Stimulated activated CD4-positive, alpha-beta T cell treated with anti-CD3 and anti-CD28 coated beads, Interleukin-4, amount 100 ng/mL, for 48 hours (primary cell): ENCODE data around the gene ZC3HAV1.
"Not testable (repeated sequence)": the region's sequence is repeated elsewhere in the genome, so short reads cannot be mapped to it uniquely, and the experiment has no call there.

ENCODE experiments used
- DNase-seq, 2 donors: peaks; one replicate each; pipeline ENCODE4 v3.0.0-alpha.2; 2020; ENCODE audit warnings: low read depth in 2 of 2

ZC3HAV1 gene

GRCh38 chr7:139051655-139052054 lies 57.9 kb downstream of the ZC3HAV1 start:
- DNase-seq: no peak

GRCh38 chr7:139049936-139050335 lies 59.6 kb downstream of the ZC3HAV1 start:
- DNase-seq: no peak

DNA sequence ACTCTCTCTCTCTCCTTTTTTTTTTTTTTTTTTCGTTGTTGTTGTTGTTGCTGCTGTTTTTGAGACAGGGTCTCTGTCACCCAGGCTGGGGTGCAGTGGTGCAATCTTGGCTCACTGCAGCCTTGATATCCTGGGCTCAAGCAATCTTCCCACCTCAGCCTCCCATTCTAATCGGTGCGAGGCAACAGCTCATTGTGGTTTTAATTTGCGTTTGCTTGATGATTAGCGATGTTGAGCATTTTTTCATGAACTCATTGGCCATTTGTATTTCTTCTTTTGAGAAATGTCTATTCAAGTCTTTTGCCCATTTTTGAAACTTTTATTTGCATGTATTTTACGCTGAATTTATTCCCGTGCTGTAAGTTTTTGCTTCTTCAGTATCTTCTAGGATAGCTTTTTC lies 60.4 kb downstream of the ZC3HAV1 start:
- DNase-seq: no peak

DNA sequence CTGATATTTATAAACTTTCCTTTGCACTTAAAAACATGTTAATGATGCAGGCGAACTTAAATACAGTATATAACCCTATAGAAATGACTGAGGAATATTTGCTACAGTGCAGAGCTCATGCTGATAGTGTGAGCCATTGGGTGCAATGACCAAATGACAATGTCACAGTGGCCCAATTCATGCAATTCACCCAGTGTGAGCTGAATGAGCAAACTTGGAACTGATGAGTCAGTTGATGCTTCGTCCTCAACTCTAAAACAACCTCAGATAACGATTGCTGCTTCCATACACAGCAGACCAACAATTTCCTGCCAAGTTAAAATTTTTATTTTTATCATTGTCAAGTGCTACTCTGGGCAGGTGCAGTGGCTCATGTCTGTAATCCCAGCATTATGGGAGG lies 61.5 kb downstream of the ZC3HAV1 start:
- peak in 1 of 2 donors; percentile 15 for DNase-seq

DNA sequence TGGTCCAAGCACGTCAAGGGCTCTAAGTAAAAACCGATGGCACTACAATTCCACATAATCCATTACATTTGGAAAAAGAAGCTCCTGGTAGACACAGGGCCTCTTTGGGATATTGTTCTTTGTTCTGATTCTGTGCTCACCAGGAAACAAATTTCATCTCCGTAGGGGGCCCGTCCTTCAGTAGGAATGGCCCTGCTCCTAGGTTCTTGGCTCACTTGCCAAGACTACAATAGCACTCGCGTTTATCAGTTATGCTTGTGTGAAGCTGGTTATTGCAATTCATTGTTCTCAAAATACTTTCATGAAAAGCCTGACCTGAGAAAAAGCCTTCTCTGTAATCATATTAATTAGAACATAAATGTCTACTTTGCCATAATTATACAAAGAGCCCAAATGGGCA lies 63.4 kb downstream of the ZC3HAV1 start:
- no peak for DNase-seq

GRCh38 chr7:139044813-139045794 lies 64.4 kb downstream of the ZC3HAV1 start:
- no peak for DNase-seq

DNA sequence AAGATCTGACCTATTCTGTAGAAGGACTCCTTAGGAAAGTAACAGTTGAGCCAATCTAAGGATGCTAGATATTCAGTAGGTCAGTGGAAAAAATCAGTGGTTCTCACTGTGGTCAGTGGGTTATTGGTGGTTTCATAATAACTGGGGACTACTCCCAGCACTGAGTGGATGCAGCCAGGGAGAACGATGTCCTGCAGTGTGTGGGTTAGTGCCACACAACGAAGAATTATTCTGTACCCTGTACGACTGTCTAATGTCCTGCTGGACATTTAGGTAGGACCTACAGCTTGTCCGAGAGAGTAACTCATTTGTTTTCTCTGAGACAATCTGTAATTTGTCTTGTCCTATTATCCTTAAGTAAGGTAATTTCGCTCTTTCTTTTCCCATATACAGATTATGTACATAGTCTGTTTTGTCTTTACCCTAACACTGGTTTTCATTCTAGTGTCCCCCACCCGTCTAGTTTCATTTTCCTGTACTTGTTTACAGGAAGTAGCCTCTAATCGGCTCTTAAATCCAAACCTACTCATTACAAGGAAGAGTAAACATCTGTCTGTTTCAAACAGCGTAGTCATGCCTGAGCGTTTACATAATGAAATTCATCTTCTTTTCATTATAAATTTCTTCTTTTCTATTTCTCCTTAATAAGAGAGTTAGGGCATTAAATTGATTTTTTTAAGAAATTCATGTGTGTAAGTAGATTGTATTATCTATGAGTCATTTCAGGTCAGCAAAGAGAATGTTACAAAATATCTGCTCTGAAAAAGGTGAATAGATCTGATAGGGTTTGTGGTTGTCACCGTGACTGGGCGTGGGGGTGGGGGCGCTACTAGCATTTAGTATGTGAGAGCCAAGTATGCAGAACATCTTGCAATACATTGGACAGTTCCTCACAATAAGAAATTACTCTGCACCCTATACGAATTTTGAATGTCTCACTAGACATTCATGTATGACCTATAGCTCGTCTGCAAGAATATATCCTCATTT lies 65.4 kb downstream of the ZC3HAV1 start:
- peak; percentile 53 to 70 for DNase-seq

- DNase-seq: no peak
Measured at GRCh38 chr7:139041378-139042085, 68.0 kb downstream of the ZC3HAV1 start.

GRCh38 chr7:139038691-139039090 lies 70.8 kb downstream of the ZC3HAV1 start:
- DNase-seq: no peak

GRCh38 chr7:139036901-139037300 lies 72.6 kb downstream of the ZC3HAV1 start:
- DNase-seq: no peak

- peak; percentile 57 to 60 for DNase-seq
Measured at GRCh38 chr7:139035586-139036353, 73.8 kb downstream of the ZC3HAV1 start, which contains the start of gene ZC3HAV1L. Gene ZC3HAV1L (minus strand): TSS chr7:139036042. CDS start chr7:139036017, 25 bp downstream.

GRCh38 chr7:139034855-139035585 lies 74.5 kb downstream of the ZC3HAV1 start:
- DNase-seq: peak in 1 of 2 donors; percentile 15

DNA sequence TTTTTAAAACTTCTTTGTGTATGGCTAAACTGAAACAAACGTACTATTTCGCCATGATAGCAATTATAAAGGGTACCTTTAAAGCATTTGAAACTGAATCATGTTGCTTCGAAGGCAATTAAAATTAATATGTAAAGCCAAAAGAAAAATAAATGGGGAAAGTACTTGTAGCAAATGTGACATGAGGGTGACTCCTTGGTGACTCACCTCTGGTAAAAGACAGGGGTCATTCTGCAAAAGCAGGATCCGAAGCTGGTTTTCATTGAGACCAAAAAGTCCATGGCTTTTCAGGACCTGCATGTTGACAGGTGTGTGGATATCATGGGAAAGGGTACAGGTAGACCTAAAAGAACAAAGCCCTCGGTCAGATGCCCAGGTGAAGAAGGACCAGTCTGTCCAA lies 75.2 kb downstream of the ZC3HAV1 start:
- no peak for DNase-seq

- DNase-seq: no peak
Measured at GRCh38 chr7:139033346-139034114, 76.0 kb downstream of the ZC3HAV1 start.

DNA sequence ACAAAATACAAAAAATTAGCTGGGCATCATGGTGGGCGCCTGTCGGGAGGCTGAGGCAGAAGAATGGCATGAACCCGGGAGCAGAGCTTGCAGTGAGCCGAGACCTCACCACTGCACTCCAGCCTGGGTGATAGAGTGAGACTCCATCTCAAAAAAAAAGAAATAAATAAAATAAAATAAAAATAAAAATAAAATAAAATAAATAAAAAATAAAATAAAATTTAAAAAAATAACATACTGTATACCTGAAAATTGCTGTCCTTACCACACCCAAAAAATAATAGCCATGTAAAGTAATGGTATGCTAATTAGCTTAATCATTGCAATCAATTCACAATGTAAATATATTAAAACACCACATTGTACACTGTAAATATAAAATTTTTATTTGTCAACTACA lies 77.0 kb downstream of the ZC3HAV1 start:
- DNase-seq: no peak

DNA sequence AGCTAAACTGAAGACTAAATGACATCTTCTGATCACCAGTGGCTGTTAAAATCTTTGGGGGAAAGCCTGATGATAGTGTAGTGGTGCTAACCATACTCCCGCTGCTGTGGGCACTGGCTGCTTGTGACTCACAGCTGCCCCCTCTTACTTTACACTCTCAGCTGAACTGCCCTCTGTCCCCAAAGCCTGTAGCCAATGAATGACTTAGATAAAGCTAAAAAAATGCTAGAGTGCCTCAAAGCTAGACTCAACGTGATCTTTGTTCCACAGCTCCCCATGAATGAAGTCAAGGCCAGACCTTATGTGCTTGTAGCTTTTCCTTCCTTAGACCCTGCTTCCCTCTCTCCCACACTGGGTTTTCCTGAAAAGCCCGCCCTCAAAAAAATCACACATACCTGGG lies 80.2 kb downstream of the ZC3HAV1 start:
- DNase-seq: no peak

DNA sequence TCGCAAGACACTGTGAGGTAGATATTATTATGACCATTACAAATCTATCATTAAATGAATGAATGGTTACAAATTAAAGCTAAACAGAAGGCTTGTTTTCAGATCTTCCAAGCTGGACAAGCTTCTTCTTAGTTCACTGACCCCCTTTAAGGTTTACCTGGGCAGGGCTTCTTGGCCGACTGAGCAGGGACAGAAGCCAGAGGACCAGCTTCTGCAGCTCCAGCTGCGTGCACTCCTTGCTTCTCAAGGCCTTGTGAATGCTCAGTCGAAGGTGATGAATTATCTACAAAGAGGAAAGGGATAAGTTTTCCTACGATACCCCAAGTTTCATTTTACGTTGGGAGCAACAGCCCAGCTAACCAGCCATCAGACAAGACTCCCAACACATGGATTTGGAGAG lies 83.0 kb downstream of the ZC3HAV1 start:
- DNase-seq: no peak

DNA sequence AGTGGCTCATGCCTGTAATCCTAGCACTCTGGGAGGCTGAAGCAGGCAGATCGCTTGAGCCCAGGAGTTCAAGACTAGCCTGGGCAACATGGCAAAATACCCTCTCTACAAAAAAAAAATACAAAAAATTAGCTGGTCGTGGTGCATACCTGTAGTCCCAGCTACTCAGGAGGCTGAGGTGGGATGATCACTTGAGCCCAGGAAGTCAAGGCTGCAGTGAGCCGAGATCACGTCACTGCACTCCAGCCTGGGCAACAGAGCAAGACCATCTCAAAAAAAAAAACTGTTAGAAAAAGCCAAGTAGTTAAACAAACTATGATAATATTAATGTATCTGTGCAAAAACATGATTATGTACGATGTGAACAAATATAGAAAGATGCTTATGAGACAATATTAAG lies 83.7 kb downstream of the ZC3HAV1 start:
- not testable (repeated sequence) for DNase-seq

DNA sequence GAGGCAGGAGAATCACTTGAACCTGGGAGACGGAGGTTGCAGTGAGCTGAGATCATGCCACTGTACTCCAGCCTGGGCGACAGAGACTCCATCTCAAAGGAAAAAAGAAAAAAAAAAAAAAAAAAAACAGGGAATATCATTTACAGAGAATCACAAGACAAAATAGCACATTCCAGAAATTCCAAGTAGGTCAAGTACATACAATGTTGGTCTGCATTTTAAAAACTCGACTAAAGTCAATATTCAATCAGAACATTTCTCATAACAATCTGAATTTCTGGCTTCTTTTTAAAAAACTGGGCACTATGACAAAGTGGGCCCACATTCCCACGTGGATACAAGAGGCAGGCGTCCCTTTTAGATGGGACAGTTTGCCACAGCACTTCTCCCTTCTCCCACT lies 86.4 kb downstream of the ZC3HAV1 start:
- no peak for DNase-seq
